H1 (cell line): ENCODE data around the gene IGSF11. TPM values are rescaled to one million over a fixed set of nuclear protein-coding genes. Genes with fewer than 3 reads are reported as not detected.

Experiments
- CTCF ChIA-PET: fragments of 300-600 bp; sonication (Branson Sonifier 250); formaldehyde crosslinking; loops from one replicate; lab custom pipeline; 2021; ENCODE audit not compliant: partially characterized antibody; lab: Charles Lee
- POLR2A ChIA-PET: fragments of 300-600 bp; sonication (Branson Sonifier 250); formaldehyde crosslinking; loops from one replicate; lab custom pipeline; 2021; ENCODE audit warnings: inconsistent platforms; ENCODE audit not compliant: partially characterized antibody; lab: Charles Lee
- DNase-seq, 2 experiments: peaks; one replicate each; pipeline versions ENCODE4 v3.0.0 to v3.0.0-alpha.2; 2010 to 2022; ENCODE audit warnings: low spot score in 2 of 2, low read depth in 1 of 2, mixed read lengths in 1 of 2
- FAIRE-seq: peaks from 2 replicates; lab custom pipeline; 2011; peaks lifted over from hg19 to GRCh38; lab: Jason Lieb, UNC
- H2AFZ ChIP-seq: 2 replicates; pipeline ENCODE4 v1.8.1; 2012; ENCODE audit warnings: low read length, inconsistent platforms
- H2AK5ac ChIP-seq: 2 replicates; pipeline ENCODE4 v1.6.1; 2013; ENCODE audit warnings: low read depth, low read length
- H2BK120ac ChIP-seq: replicated peaks from 2 replicates; pipeline ENCODE3; 2013; ENCODE audit warnings: low read depth, low read length, inconsistent platforms
- H2BK12ac ChIP-seq: 2 replicates; pipeline ENCODE4 v1.6.1; 2013; ENCODE audit warnings: low read depth, low read length
- H2BK15ac ChIP-seq: 2 replicates; pipeline ENCODE4 v1.6.1; 2013; ENCODE audit warnings: low read length
- H2BK20ac ChIP-seq: 2 replicates; pipeline ENCODE4 v1.6.1; 2013; ENCODE audit warnings: low read length
- H2BK5ac ChIP-seq: 2 replicates; pipeline ENCODE4 v1.6.1; 2013; ENCODE audit warnings: low read depth, low read length
- H3K14ac ChIP-seq: 2 replicates; pipeline ENCODE4 v1.6.1; 2013; ENCODE audit warnings: inconsistent platforms; ENCODE audit not compliant: insufficient read length
- H3K18ac ChIP-seq: 2 replicates; pipeline ENCODE4 v1.6.1; 2013; ENCODE audit warnings: low read length; ENCODE audit errors: extremely low read depth
- H3K23ac ChIP-seq: 2 replicates; pipeline ENCODE4 v1.6.1; 2013; ENCODE audit warnings: inconsistent platforms; ENCODE audit not compliant: insufficient read length
- H3K23me2 ChIP-seq: 2 replicates; pipeline ENCODE4 v1.6.1; 2013; ENCODE audit warnings: low read depth, low read length
- H3K27ac ChIP-seq: 2 replicates; pipeline ENCODE4 v1.6.1; 2011; ENCODE audit warnings: low read depth, low read length, inconsistent platforms
- H3K27me3 ChIP-seq, 4 experiments: replicated peaks in 1 of 4; 1 replicate in 1 of 4; 2 replicates in 3 of 4; pipeline versions ENCODE4 v1.6.1 to v1.8.1; 2011 to 2013; ENCODE audit warnings: low read length in 3 of 4, mild to moderate bottlenecking in 3 of 4, inconsistent platforms in 2 of 4, mixed read lengths in 2 of 4, moderate library complexity in 1 of 4; ENCODE audit not compliant: control insufficient read depth in 3 of 4, insufficient read depth in 3 of 4; ENCODE audit errors: extremely low read depth in 1 of 4
- H3K36me3 ChIP-seq, 4 experiments: 2 replicates each; pipeline versions ENCODE4 v1.6.1 to v1.8.1; 2011 to 2013; ENCODE audit warnings: mild to moderate bottlenecking in 4 of 4, low read length in 3 of 4, moderate library complexity in 2 of 4, control low read depth in 1 of 4, inconsistent platforms in 1 of 4; ENCODE audit not compliant: insufficient read depth in 4 of 4, control insufficient read depth in 2 of 4
- H3K4ac ChIP-seq: replicated peaks from 2 replicates; pipeline ENCODE3; 2013; ENCODE audit warnings: low read length, low read depth, mixed read lengths, inconsistent platforms; ENCODE audit not compliant: insufficient read length
- H3K4me1 ChIP-seq, 4 experiments: replicated peaks in 1 of 4; 1 replicate in 1 of 4; 2 replicates in 3 of 4; pipeline versions ENCODE4 v1.6.1 to v1.8.1; 2011 to 2013; ENCODE audit warnings: low read length in 3 of 4, inconsistent platforms in 2 of 4, mixed read lengths in 1 of 4; ENCODE audit not compliant: insufficient read depth in 4 of 4, control insufficient read depth in 3 of 4
- H3K4me2 ChIP-seq, 2 experiments: 2 replicates each; pipeline versions ENCODE4 v1.6.1 to v1.8.1; 2011 to 2013; ENCODE audit warnings: low read depth in 2 of 2, low read length in 2 of 2, control low read depth in 1 of 2, inconsistent platforms in 1 of 2, mild to moderate bottlenecking in 1 of 2; ENCODE audit not compliant: insufficient read depth in 1 of 2
- H3K4me3 ChIP-seq, 4 experiments: fragments of 200-600, 300-600 bp in 1 of 4; sonication (generic), shearing (Covaris generic), sonication (Bioruptor Twin) in 1 of 4; 2 replicates each; pipeline versions ENCODE4 v1.5.1 to v1.8.1; 2011 to 2016; ENCODE audit warnings: low read length in 4 of 4, low read depth in 3 of 4, control low read depth in 2 of 4, inconsistent platforms in 2 of 4, mild to moderate bottlenecking in 2 of 4, mixed read lengths in 1 of 4, moderate library complexity in 1 of 4; ENCODE audit not compliant: insufficient read depth in 2 of 4; ENCODE audit errors: extremely low read depth in 1 of 4
- H3K56ac ChIP-seq: replicated peaks from 2 replicates; pipeline ENCODE3; 2013; ENCODE audit warnings: low read depth, mild to moderate bottlenecking, mixed read lengths, low read length, inconsistent platforms; ENCODE audit not compliant: insufficient read length
- H3K79me1 ChIP-seq: 2 replicates; pipeline ENCODE4 v1.6.1; 2013; ENCODE audit warnings: low read depth, low read length, control low read depth
- H3K79me2 ChIP-seq, 2 experiments: 2 replicates each; pipeline versions ENCODE4 v1.6.1 to v1.8.1; 2012 to 2013; ENCODE audit warnings: low read length in 2 of 2, mild to moderate bottlenecking in 2 of 2, inconsistent platforms in 1 of 2; ENCODE audit not compliant: insufficient read depth in 2 of 2, control insufficient read depth in 1 of 2
- H3K9ac ChIP-seq, 4 experiments: replicated peaks in 1 of 4; 1 replicate in 1 of 4; 2 replicates in 3 of 4; pipeline versions ENCODE4 v1.6.1 to v1.8.1; 2011 to 2013; ENCODE audit warnings: low read depth in 3 of 4, low read length in 3 of 4, control low read depth in 2 of 4, mild to moderate bottlenecking in 2 of 4, moderate library complexity in 2 of 4, inconsistent platforms in 1 of 4; ENCODE audit errors: extremely low read depth in 1 of 4
- H3K9me3 ChIP-seq, 2 experiments: 2 replicates each; pipeline versions ENCODE4 v1.6.1 to v1.8.1; 2012 to 2013; ENCODE audit warnings: mild to moderate bottlenecking in 2 of 2, moderate library complexity in 2 of 2, control low read depth in 1 of 2, inconsistent platforms in 1 of 2, low read depth in 1 of 2, low read length in 1 of 2, mixed read lengths in 1 of 2; ENCODE audit not compliant: insufficient read depth in 2 of 2
- H4K20me1 ChIP-seq, 2 experiments: replicated peaks in 1 of 2; 2 replicates each; pipeline versions ENCODE3 to v1.8.1; 2011 to 2013; ENCODE audit warnings: inconsistent platforms in 2 of 2, low read length in 2 of 2, mild to moderate bottlenecking in 1 of 2; ENCODE audit not compliant: insufficient read depth in 2 of 2, control insufficient read depth in 1 of 2
- H4K5ac ChIP-seq: 2 replicates; pipeline ENCODE4 v1.6.1; 2013; ENCODE audit warnings: low read length, low read depth, mixed read lengths, inconsistent platforms; ENCODE audit not compliant: insufficient read length
- H4K8ac ChIP-seq: 2 replicates; pipeline ENCODE4 v1.8.0; 2013; ENCODE audit warnings: mild to moderate bottlenecking, moderate library complexity, low read length, inconsistent platforms; ENCODE audit not compliant: insufficient read depth; ENCODE audit errors: extremely low read depth
- H4K91ac ChIP-seq: replicated peaks from 2 replicates; pipeline ENCODE3; 2013; ENCODE audit warnings: low read length, mixed read lengths, inconsistent platforms; ENCODE audit not compliant: insufficient read length
- BRCA1 ChIP-seq: IDR thresholded peaks from 2 replicates; pipeline ENCODE4 v1.6.1; 2012; ENCODE audit warnings: low read depth, low read length, improper control_type of control experiment
- CBX5 ChIP-seq: fragments of 300-800, 300-1000 bp; sonication (generic); IDR thresholded peaks from 2 replicates; pipeline ENCODE4 v1.7.1; 2016; ENCODE audit warnings: antibody characterized with exemption, low read length, low read depth
- KDM1A ChIP-seq: fragments of 200-600, 300-600 bp; sonication (generic); IDR thresholded peaks from 2 replicates; pipeline ENCODE4 v1.7.1; 2016; ENCODE audit warnings: mild to moderate bottlenecking, low read length, borderline replicate concordance
- RBBP5 ChIP-seq: IDR thresholded peaks from 2 replicates; pipeline ENCODE4 v1.7.1; 2012; ENCODE audit warnings: low read depth, mild to moderate bottlenecking, inconsistent platforms, low read length, moderate library complexity, borderline replicate concordance
- SP4 ChIP-seq: IDR thresholded peaks from 2 replicates; pipeline ENCODE4 v1.6.1; 2012; ENCODE audit warnings: low read length, inconsistent platforms
- SRF ChIP-seq: IDR thresholded peaks from 2 replicates; pipeline ENCODE4 v1.6.1; 2011; ENCODE audit warnings: mild to moderate bottlenecking, low read depth, low read length, moderate library complexity
- TCF12 ChIP-seq: IDR thresholded peaks from 2 replicates; pipeline ENCODE4 v1.6.1; 2011; ENCODE audit warnings: low read depth, mild to moderate bottlenecking, low read length
- TEAD4 ChIP-seq: IDR thresholded peaks from 2 replicates; pipeline ENCODE4 v1.6.1; 2012; ENCODE audit warnings: low read depth, low read length, inconsistent platforms, mixed read lengths
- YY1 ChIP-seq: IDR thresholded peaks from 2 replicates; pipeline ENCODE4 v1.6.1; 2011; ENCODE audit warnings: low read depth, mild to moderate bottlenecking, low read length
- WGBS, 2 experiments: shearing (Covaris generic) in 1 of 2; methylation state at CpG; one replicate each; pipeline versions ENCODE4 v1.1.6 to v1.1.7; 2013 to 2015; ENCODE audit warnings: low lambda C conversion rate in 2 of 2, mixed read lengths in 2 of 2, inconsistent platforms in 1 of 2, low coverage in 1 of 2, missing lambda C conversion rate in 1 of 2; ENCODE audit not compliant: insufficient replicate concordance in 2 of 2, insufficient coverage in 1 of 2, insufficient read length in 1 of 2; ENCODE audit errors: extremely low coverage in 1 of 2, missing lambda C conversion rate in 1 of 2; 5-methylcytosine and 5-hydroxymethylcytosine counted together
- polyA plus RNA-seq, 7 experiments: library from polyadenylated mRNA; depleted of rRNA in 3 of 7; stranded (reverse) in 5 of 7; unstranded in 2 of 7; fragments of >200 nt in 5 of 7; fragments of 200-250 nt in 2 of 7; gene quantifications; 1 replicate in 5 of 7; 2 replicates in 1 of 7; 4 replicates in 1 of 7; pipeline versions ENCODE4 v1.2.1 to v1.2.3, GENCODE V29; 2011 to 2013; ENCODE audit warnings: missing spikeins in 2 of 7, mixed read lengths in 2 of 7
- total RNA-seq: library from RNA; stranded (reverse); fragmentation: NEBNext Ultra II Directional; extraction: Animal tissue kit (Norgen Biotek cat#: 25700); gene quantifications from 2 replicates; pipeline ENCODE4 v1.2.1, GENCODE V29; 2021

Gene IGSF11
- total and polyA plus RNA-seq, 2 of the 8 experiments (the other 6 are each of a cell fraction or from before 2014, with no cell fraction given) = 1.1 to 4.1 TPM

DNA sequence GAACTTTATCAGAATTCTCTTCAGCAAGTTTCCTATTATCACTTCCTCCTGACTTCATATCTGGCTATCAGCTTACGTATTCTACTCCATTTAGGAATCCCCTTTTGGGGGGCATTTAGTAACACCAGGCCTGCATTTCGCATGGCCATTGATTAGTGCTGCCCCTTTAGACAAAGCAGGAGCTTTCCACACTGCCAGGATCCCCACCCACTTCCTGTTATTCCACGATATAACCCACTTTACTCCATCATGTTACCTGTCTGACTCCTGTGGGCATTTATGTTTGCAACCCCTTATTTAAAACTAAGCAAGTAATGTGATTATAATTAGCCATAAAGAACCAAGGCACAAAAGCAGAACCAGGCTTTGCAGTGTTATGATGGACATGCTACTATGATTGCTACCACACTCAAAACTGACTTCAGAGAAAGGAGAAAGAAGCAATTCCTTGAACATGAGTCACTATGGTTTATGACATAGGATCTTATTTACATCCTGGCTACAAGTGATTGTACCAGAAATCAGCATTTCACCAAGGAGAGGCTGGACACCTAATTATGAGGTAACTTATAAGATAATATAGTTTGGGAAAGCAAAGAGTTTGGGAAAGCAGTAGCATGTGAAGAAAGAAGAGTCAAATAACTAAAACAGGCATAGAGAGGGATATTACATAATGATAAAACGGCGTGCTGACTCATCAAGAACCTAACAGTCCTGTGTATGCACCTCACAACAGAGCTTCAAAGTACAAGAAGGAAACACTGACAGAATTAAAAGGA is 96.3 kb downstream of the IGSF11 start:
- H3K14ac ChIP-seq = no peak overlapping the region
- no peak overlapping the region for H3K4me3 ChIP-seq
- H3K4ac ChIP-seq = no peak overlapping the region
- no peak overlapping the region for H3K18ac ChIP-seq
- CTCF ChIA-PET = no interaction called here
- H2BK12ac ChIP-seq = no peak overlapping the region
- H2BK120ac ChIP-seq = no peak overlapping the region
- FAIRE-seq (no peak), DNase-seq (no peak)
- H3K4me2 ChIP-seq = no peak overlapping the region
- no peak overlapping the region for H2BK5ac ChIP-seq
- POLR2A ChIA-PET = no interaction called here
- H2AK5ac ChIP-seq = no peak overlapping the region
- no peak overlapping the region for H2BK15ac ChIP-seq
- no peak for TF ChIP-seq SRF
- no peak for TF ChIP-seq SP4
- no peak for TF ChIP-seq YY1
- no peak for TF ChIP-seq BRCA1
- TF ChIP-seq TCF12 = no peak
- no peak for TF ChIP-seq RBBP5
- TF ChIP-seq CBX5 = no peak
- no peak for TF ChIP-seq KDM1A
- no peak for TF ChIP-seq TEAD4
- no peak overlapping the region for H3K27ac ChIP-seq
- no peak overlapping the region for H4K5ac ChIP-seq
- H2BK20ac ChIP-seq = no peak overlapping the region
- no peaks in the 10 kb centered on the region for H3K23me2 ChIP-seq
- H3K4me1 ChIP-seq = no peaks in the 10 kb centered on the region
- no peak overlapping the region for H4K91ac ChIP-seq
- no peak overlapping the region for H3K56ac ChIP-seq
- H3K36me3 ChIP-seq = no peaks in the 10 kb centered on the region
- H4K8ac ChIP-seq = no peak overlapping the region
- 81% methylated on average over 5 of the region's 5 CpGs; no CpG with 5 or more reads in 1 of the 2 experiments for WGBS, 2 experiments
- no peaks in the 10 kb centered on the region for H3K27me3 ChIP-seq
- no peaks in the 10 kb centered on the region for H3K9me3 ChIP-seq
- no peak overlapping the region for H3K23ac ChIP-seq
- H3K9ac ChIP-seq = no peak overlapping the region
- no peak overlapping the region for H2AFZ ChIP-seq
- no peaks in the 10 kb centered on the region for H4K20me1 ChIP-seq
- H3K79me2 ChIP-seq = no peaks in the 10 kb centered on the region
- no peaks in the 10 kb centered on the region for H3K79me1 ChIP-seq
